ENCODE results near the gene BCL10.

- TF ChIP-seq CTCF (IDR thresholded peaks at IDR 0.05) (no peak), POLR2A (IDR thresholded peaks at IDR 0.05) (no peak)
Measured at GRCh38 chr1:85219853-85220610, 56.4 kb downstream of the BCL10 start.
